Left lobe of liver (tissue), 2 donors: ENCODE results near the gene SURF6. TPM values are rescaled to one million over a fixed set of nuclear protein-coding genes. Genes with fewer than 3 reads are reported as not detected.
"Not testable (repeated sequence)": the region's sequence is repeated elsewhere in the genome, so short reads cannot be mapped to it uniquely, and the experiment has no call there.

ENCODE experiments used
- ATAC-seq: fragments of 200-7000 bp; cut with Tn5 transposase; one replicate; pipeline ENCODE4 v1.9.1; 2020; ENCODE audit warnings: mild to moderate bottlenecking, moderate library complexity
- DNase-seq: peaks from one replicate; pipeline ENCODE4 v3.0.0-alpha.2; 2020; ENCODE audit warnings: low spot score
- total RNA-seq: library from RNA; stranded (reverse); gene quantifications from one replicate; pipeline ENCODE4 v1.2.1, GENCODE V29; 2021
- donor health status: DM: no; HTN: no; CAD: no; lungs with moderate emphysema.
- donor health status: DM: no; HTN: yes; CAD: no.

Gene SURF6
- total RNA-seq, result 9.7 TPM

GRCh38 chr9:133335924-133336811, at the start of gene SURF6:
TSS of gene SURF6 (minus strand) at chr9:133336188. CDS start at chr9:133336132, 56 bp downstream.
- peak; percentile 97 for ATAC-seq

GRCh38 chr9:133385452-133385851, 49.5 kb upstream of the SURF6 start:
- ATAC-seq (no peak), DNase-seq (no peak)

More at GRCh38 chr9:133335924-133336811, at the start of gene SURF6:
- DNase-seq, result peak; percentile 95

DNA sequence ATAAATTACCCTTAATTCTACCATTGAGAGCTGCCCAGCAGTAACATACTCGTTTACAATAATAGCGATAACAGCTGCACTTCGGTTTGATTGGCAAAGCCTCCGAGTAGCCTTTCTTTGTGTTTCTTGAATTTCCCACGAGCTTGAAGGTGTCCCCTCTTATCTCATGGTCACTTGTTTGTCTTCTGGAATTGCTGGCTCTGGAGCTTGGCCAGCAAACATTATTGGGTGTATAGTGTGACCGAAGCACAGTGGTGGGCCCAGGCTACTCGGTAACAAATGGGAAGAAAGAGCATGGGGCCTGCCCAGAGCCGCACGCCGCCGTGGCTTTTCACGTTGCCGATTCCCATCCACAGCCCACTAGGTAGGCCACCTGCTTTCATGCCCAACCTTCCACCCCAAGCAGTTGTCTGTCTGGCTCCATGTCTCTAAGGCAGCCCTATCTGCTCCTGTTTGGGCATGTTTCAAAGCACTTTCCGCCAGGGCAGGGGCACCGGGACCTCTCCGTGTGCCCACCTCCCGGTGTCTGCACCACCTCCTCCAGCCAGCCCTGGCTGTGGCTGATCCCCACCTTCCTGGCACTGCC, 48.8 kb upstream of the SURF6 start:
- ATAC-seq (no peak), DNase-seq (no peak)

GRCh38 chr9:133383438-133383837, 47.5 kb upstream of the SURF6 start:
- DNase-seq, result no peak
- ATAC-seq, result no peak

DNA sequence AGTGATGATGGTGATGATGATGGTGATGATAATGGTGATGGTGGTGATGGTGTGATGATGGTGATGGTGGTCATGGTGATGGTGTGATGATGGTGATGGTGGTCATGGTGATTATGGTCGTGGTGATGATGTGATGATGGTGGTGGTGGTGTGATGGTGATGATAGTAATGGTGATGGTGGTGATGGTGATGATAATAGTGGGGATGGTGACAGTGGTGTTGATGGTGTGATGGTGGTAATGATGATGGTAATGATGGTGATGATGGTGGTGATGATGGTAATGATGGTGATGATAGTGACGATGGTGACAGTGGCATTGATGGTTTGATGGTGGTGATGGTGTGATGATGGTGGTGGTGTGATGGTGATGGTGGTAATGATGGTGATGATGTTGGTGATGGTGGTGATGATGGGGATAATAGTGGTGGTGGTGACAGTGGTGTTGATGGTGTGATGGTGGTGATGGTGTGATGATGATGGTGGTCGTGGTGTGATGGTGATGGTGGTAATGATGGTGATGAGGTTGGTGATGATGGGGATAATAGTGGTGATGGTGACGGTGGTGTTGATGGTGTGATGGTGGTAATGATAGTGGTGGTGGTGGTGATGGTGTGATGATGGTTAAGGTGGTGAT, 46.6 kb upstream of the SURF6 start:
- DNase-seq, result no peak
- ATAC-seq, result no peak

- no peak for ATAC-seq
- no peak for DNase-seq
Observed at GRCh38 chr9:133380734-133381133, 44.7 kb upstream of the SURF6 start.

DNA sequence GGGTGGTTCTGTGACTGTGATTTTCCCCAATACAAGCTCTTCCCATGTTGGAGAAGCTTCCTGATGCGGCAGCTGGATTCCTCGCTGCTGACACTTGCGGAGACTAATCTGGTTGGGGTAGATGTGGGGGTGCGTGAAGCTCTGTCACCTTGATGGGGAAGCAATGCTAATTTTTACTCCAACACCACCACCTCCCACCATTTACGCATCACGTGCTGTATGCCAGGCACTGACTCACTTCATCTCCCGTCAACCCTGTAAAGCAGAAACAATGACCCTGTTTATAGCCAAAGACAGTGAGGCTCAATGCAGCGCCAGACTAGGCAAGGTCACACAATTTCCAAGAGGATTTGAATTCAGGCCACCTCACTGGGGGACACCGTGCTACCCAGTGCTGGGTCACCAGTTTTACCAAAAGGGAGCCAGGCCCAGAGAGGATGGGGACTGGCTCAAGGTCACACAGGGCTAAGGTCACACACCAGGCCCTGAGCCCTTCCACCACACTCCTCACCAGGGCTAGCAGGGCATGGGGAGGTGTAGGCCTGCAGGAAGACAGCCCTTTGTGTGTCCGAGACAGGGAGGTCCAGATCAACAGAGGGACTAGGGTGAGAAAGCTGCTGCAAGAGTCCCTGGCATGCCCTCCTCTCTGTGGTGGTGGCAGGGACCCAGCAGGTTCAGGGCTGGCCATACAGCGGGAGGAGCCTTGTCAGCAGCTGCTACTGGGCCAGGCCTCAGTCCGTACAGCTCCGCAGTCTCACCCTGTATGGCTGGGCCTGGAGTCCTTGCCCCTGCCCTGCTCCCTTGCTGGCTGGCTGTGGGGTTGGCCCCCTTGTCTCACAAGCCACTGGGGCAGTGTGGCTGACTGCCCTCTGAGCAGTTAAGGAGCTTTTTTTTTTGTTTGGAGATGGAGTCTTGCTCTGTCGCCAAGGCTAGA, 43.4 kb upstream of the SURF6 start:
- no peak for DNase-seq
- no peak for ATAC-seq

DNA sequence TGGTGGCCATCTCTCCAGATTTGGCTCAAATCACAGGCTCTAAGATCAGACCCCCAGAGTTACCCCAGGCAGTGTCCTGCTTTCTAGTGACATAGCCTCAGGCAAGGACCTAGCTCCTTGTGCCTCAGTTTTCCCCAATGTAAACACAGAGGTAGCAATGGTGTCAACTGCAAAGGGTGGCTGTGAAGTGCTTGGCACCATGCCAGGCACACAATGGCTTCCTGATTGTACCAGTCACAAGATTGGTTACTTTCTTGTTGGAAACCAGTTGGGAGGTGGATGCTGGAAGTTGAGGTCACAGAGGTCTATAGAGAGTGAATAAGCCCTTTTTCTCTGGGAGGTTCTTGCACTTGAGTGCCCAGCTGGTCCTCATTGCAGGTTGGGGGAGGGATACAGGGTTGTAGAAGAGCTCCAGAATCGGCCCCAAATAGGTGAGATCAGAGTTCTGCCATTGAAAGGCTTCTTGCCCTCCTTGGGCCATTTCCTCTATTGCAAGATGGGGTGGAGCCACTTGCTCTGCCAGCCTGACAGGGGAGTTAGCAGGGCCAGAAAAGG, 42.5 kb upstream of the SURF6 start:
- no peak for DNase-seq
- ATAC-seq, result no peak

DNA sequence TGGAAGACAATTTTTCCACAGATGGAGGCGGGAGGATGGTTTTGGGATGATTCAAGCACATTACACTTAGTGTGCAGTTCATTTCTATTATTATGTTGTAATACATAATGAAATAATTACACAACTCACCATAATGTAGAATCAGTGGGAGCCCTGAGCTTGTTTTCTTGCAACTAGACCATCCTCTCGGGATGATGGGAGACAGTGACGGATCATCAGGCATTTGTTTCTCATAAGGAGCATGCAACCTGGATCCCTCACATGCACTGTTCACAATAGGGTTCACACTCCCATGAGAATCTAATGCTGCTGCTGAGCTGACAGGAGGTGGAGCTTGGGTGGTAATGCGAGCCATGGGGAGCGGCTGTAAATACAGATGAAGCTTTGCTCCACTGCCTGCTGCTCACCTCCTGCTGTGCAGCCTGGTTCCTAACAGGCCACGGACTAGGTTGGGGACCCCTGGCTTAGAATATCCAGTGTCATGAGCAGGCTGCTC, 41.8 kb upstream of the SURF6 start:
- DNase-seq, result no peak
- no peak for ATAC-seq

DNA sequence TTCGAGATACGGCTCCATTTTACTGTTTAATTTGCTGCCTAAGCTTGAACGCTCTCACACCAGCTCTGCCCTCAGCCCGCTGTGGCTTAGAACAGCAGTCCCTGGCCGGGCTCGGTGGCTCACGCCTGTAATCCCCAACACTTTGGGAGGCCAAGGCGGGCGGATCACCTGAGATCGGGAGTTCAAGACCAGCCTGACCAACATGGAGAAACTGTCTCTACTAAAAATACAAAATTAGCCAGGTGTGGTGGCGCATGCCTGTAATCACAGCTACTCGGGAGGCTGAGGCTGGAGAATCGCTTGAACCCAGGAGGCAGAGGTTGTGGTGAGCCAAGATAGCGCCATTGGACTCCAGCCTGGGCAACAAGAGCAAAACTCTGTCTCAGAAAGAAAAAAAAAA, 41.3 kb upstream of the SURF6 start:
- ATAC-seq, DNase-seq: not testable (repeated sequence)

DNA sequence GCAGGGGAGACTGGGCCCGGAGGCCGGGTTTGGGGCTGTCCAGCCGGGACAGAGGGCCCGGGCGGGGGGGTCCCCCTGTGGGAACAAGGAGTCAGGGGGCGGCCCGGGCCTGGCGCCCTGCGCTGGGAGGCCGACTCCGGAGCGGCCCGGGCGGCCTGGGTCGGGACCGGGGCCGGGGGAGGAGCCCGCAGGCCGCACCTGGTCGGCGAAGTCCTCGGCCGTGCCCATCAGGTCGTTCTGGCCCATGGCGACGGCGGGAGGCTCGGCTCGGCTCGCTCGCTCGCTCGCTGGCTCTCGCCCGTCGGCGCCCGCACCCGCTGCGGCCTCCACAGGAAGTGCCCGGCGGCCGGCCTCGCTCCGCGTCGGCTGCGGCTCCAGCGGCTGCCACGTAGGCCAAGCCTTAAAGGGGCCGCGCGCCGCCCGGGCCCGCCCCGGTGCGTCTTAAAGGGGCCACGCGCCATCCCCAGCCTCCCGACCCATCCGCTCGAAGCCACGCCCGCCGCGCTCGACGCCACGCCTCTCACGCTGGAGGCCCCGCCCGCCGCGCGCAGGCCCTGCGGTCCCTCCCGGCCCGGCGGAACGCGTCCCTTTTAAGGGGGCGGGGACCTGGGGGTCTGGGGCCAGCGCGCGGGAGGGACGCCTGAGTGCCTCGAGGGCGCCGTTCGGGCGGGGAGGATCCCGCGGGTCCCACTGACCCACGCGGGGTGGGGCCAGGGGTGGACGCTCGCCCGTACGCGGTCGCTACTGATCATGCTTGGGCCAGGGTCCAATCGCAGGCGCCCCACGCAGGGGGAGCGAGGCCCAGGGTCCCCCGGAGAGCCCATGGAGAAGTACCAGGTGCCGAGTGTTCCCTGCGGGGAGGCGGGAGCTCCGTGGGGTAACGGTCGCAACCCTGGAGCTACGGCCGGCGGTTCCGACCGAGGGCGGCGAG, 40.0 kb upstream of the SURF6 start, which contains the start of the genes STKLD1 and SURF4:
STKLD1 (plus strand) TSS at position 643 of the 931 bp plus-strand sequence; CDS start at position 751, 108 bp downstream.
SURF4 (minus strand) TSS at position 337 of the 931 bp plus-strand sequence; CDS start at position 246, 91 bp downstream.
- DNase-seq (peak; percentile 98), ATAC-seq (peak; percentile 91)

- ATAC-seq, result peak; percentile 53
- DNase-seq, result peak; percentile 77
Observed at GRCh38 chr9:133375116-133375723, 39.2 kb upstream of the SURF6 start.

DNA sequence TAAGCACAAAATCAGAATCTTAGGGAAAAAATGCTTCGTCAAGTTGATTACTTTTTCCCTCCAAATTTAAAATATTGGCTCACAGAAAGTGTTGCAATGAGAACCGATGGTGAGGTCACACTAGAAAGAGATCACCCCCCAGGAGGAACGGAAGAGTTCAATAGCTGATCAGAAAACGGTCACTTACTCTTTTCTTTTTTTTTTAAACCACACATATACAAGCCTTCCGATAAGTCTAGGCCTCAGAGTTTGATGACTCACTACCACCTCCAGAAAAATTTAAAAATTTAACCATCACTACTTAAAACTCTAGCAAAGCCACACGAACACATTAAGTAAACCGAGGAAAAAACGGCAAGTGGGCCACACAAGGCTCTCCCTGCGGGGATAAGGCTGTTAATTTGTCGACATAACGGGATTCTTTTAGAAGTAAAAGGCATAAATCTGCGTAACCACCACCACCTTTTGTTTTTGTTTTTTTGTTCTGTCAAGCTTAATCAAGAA, 38.7 kb upstream of the SURF6 start:
- DNase-seq (no peak), ATAC-seq (no peak)

- DNase-seq (peak; percentile 77), ATAC-seq (peak; percentile 29)
Observed at GRCh38 chr9:133372144-133372543, 36.2 kb upstream of the SURF6 start.

- DNase-seq (no peak), ATAC-seq (no peak)
Observed at GRCh38 chr9:133371261-133371711, 35.3 kb upstream of the SURF6 start.

DNA sequence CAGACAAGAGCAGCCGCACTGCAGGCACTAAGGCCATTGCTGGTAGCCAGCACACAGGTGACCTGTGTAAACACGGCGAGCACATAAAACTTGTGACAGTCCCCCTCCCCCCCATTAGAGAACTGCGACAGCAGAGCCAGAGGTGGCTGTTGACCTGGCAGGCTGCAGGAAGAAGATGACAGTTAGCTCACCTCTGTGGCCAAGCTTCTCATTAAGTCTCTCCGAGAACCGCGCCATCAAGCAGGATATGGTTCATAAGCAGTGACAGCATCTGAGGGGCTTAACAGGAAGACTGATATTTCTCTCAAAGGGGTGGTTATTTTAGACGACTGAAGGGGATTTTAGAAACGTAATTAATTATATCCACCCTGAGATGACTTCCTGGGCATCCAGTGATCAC, 34.7 kb upstream of the SURF6 start:
- ATAC-seq, result peak; percentile 73
- peak; percentile 81 for DNase-seq

GRCh38 chr9:133369933-133370332, 33.9 kb upstream of the SURF6 start:
- no peak for DNase-seq
- ATAC-seq, result no peak

DNA sequence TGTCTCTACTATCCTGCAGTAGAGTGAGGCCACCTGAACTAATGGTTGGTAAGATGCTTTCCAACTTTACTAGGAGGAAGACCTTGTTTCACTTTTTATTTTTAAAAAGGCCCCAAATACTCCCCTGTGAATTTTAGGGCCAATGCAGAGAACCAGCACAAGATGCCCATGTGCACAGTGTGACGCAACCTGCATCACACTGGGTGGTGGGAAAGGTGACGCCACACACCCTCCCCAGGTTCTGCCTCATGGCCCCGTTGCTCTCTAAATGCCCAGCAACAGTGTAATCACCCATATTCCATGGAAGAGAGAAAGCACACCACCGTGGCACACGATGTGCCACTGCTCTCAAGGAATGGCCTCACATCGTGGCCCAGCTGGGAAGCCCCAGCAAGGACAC, 33.4 kb upstream of the SURF6 start:
- DNase-seq (no peak), ATAC-seq (no peak)
